Left forelimb (tissue), 1 donor: ENCODE measurements around the gene ESYT2.

ENCODE experiments used
- DNase-seq: peaks from one replicate; pipeline ENCODE4 v3.0.0-alpha.2; 2018; ENCODE audit warnings: low spot score

The ESYT2 gene

DNA sequence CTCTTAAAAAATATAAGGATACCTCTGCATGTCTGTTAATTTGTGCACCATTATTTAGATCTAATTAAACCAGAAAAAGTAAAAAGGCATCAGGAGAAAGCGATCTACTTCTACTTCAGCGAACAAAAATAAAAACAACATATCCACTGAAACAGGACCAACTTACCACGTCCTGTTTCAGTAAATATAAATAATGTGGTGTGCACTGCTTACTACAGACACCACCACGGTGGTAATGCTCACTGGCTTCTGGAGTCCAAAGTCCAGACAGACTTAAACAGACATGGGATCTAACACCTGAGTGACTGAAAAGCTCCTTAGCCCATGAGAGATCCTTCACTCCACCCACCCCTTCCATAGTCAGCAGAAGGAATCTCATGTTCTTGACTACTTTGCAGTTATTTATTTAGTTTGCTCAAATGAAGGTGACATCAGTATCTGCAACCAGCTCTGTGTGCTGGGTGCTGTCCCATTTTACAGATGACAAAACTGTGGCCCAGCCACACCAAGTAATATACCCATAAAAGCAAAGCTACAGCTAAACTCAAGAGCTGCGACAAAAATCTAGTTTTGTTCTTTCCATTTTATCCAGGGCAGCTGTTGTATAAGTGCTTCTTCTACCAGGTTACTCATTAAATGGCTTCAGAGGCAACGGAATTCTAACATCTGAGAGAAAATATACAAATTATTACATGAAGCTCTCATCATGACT is 62.6 kb downstream of the ESYT2 start:
- DNase-seq, result no peak

- DNase-seq, result no peak
Measured at GRCh38 chr7:158765020-158765419, 64.3 kb downstream of the ESYT2 start.

- no peak for DNase-seq
Measured at GRCh38 chr7:158763454-158764033, 65.8 kb downstream of the ESYT2 start.

DNA sequence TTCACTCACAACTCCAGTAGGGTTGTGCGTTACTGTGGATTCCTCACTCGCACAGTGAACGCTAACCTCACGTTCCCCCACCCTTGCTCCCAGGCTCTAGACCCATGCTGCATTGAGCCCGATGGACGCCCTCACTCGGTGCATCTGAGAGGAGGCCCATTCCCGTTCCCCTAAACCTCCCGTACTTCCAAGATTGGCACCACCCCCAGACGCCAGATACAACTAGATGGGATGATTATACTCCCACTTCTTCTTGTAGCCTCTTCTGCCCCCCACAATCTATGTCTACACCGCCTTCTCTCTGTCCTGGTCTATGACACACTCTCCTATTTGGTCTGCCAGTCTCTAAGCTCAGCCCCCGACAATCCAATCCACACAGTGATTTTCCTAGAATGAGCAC is 67.4 kb downstream of the ESYT2 start:
- DNase-seq, result no peak

GRCh38 chr7:158760936-158761335 is 68.4 kb downstream of the ESYT2 start:
- DNase-seq, result no peak

DNA sequence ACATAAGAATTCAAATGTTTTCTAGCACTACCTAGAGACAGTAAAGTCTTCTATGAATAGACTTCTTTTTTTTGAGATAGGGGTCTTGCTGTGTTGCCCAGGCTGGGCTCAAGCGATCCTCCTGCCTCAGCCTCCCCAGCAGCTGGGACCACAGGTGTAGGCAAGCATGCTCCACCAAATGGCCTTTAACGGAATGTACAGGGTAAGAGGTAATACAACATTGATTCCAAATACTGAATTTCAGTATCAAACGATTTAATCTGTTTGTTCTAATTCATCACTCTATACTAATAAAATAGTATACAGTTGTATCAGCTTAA is 68.9 kb downstream of the ESYT2 start:
- no peak for DNase-seq

DNA sequence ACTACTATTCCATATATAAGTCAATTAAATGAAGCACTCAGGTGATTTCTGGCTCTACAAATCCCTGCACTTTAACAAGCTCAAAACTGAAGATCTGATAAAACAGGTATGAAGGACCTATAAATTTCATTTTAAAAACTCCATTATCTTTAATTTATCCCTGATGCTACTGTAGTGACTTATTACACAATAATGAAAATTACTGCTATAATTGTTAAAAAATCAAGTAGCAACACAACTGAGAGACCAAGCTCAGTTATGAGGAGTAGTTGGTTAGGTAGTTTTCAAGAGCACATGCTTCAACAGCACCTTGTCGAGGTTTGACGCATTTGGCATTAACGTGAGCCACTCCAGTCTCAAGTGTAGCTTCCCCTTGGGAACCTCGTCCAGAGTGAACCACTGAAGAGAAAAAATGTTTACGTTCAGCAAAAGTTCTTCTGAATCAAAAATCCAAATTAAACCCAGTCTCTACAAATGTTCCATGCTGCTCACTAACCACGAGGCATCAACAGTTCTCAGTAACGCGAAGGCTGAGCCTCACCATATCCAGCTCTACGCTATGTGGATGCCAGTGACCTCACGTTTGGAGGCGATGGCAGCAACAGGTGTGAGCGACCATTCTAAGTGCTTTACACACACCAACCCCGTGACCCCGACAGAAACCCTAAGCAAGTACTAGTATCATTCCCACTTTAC is 69.4 kb downstream of the ESYT2 start:
- DNase-seq, result no peak

- DNase-seq, result no peak
Measured at GRCh38 chr7:158759245-158759614, 70.1 kb downstream of the ESYT2 start.

DNA sequence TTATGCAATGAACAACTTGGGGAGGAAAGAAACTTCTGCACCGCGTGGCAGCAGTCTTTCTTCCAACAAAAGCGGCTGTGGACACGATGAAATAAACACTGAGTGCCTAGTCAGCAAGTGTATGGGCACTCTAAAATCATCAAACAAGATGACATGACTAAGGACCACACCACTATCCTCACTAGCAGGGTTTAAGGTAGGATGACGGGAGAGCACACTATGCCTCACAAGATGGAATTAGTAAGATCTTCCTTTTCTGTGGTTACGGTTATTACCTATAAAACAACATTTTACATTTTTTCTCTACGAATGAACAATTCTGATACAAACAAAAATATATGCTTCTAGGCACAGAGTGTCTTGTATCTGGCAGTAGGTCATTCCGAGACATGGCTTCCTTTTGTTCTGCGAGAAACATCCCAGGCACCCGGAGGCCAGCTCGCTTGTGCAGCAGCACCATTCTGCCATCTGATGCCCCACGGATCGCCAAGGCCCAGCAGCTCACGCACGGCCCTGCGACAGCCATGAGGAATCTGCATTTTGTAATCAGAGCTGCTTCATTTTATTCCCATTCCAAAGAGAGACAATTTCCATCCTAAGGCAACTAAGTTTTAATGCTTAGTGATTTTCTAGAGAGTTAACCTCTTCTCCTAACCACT is 70.6 kb downstream of the ESYT2 start:
- no peak for DNase-seq

GRCh38 chr7:158757404-158757989 is 71.8 kb downstream of the ESYT2 start:
- DNase-seq, result no peak

DNA sequence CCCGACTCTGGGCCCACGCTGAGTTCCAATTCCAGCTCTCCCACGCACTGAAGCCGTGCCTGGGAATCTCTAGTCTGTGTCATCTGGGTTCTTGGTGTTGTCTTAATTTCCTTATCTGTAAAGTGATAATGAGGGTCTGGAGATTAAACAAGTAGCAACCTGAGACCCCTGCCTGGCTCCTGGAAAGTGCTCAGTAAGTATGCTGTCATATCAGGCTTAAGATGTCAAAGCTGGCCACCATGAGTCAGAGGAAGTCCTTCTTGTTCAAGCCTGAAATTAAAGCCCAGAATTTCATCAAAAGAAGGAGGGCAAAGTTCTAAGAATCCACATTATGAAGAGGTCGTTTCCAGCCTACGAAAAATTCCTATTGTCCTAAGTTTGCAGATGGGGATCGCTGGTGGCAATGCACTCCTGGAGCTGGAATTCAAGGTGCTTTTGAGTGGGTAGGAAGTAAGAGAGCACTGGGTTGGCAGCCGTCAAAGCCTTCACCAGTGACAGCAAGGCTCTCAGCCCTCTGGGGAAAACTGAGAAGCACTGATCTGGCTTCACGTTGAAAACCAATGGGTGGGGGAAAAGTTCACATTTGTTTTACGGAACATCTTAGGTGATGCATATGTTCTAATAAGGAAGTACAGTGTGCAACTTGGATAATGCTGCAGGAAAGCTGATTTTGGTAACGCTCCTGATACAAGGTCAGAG is 74.4 kb downstream of the ESYT2 start:
- no peak for DNase-seq

DNA sequence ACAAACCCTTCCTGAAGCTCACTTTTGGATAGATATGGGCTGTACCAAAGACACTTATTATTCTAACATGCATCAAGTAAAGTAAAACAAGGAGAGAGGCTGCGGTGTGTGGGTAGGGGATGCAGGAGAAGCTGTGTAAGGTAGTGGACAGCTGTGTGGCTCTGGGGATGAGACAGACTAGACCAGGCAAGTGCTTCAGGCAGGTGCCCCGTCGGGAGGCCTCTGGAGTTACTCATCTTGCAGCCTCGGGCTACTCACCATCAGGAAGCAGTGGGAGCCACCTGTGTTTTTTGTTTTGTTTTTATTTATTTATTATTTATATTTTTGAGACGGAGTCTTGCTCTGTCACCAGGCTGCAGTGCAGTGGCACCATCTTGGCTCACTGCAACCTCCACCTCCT is 75.4 kb downstream of the ESYT2 start:
- DNase-seq, result no peak

DNA sequence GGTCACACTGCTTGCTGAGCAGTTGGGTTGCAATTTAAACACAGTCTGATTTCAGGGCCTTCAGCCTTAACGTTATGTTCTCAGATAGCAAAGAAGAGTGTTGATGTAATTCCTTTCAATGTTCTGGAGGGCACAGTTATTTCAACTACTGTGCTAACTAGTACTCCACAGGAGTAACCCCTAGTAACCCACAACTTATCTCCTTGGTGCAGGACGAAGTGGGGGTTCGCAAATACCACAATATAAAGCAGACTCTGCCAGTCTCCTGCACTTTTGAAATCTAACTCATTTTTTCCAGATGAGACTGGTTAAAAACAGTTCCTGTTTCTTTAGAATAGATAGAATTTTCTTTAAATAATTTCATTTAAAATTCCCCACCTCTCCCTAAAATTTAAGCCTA is 77.6 kb downstream of the ESYT2 start:
- DNase-seq, result no peak

DNA sequence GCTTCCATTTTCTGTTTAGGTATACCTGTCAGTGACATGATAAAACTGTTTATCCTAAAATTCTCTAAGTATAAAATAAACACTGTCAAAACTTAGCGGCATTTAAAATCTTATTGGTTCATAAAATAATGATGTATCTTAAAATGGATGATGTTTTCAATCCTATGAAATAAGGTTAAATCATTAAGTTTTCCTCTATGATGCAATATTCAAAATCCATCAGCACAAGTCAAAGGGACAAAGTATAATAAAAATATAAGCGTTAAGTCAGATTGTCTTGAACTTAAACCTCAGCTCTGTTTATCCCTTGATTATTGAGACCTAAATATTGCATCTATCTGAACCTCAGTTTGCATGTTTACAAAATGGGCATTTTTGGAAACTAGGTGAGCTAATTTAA is 78.1 kb downstream of the ESYT2 start:
- no peak for DNase-seq

GRCh38 chr7:158750702-158751101 is 78.6 kb downstream of the ESYT2 start:
- DNase-seq, result no peak

DNA sequence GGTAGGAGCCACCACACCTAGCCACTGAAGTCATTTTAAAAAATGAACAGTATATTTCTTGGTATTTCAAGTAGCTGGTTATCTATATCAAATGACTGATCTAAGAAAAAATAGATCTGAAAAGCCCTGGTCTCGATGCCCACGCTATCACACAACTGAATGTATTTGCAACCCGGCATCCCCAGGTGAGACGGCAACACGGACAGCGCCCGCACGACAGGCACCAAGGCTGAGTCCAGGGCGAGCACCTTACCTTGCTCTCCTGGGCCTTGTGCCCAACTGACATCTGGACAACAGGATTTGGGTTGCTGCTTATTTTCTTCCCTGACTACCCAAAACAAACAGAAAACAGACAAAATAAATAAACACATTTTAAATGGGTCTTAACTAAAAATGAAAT is 79.9 kb downstream of the ESYT2 start:
- DNase-seq, result no peak

DNA sequence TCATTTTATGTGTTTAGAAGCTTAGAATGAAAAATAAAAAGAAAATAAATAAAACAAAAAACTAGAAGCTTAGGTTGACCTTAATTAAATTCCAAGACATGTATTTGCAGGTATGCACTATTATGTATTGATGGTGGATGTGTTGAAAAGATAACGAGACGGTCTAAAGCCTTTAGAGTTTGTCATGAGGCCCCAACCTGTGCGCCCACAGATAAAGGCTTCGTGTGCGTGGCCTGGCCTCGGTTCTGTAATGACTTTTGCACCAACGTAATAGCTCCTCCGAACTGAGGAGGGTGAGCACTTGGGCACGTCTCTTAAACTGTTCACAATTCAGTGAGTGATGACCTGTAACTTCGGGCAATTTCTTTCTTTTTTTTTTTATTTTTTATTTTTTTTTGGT is 81.0 kb downstream of the ESYT2 start:
- DNase-seq, result no peak

- no peak for DNase-seq
Measured at GRCh38 chr7:158747408-158747807, 81.9 kb downstream of the ESYT2 start.

DNA sequence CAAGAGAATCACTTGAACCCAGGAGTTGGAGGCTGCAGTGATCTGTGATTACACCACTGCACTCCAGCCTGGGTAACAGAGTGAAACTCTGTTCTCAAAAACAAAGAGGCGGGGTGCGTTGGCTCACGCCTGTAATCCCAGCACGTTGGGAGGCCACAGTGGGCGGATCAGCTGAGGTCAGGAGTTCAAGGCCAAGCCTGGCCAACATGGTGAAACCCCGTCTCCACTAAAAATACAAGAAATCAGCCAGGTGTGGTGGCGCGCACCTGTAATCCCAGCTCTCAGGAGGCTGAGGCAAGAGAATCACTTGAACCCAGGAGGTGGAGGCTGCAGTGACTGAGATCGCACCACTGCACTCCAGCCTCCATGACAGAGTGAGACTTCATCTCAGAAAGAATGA is 82.4 kb downstream of the ESYT2 start:
- DNase-seq, result no peak

GRCh38 chr7:158745057-158745715 is 84.1 kb downstream of the ESYT2 start:
- no peak for DNase-seq

GRCh38 chr7:158744070-158744469 is 85.2 kb downstream of the ESYT2 start:
- DNase-seq, result no peak

GRCh38 chr7:158743219-158743618 is 86.1 kb downstream of the ESYT2 start:
- no peak for DNase-seq
